ENCODE results near the gene MN1. TPM values are rescaled to one million over a fixed set of nuclear protein-coding genes. Genes with fewer than 3 reads are reported as not detected.

Gene MN1
- total and polyA plus RNA-seq, 2 of the 8 experiments (the other 6 are each of a cell fraction or from before 2014, with no cell fraction given) = 3.1 to 4.9 TPM

GRCh38 chr22:27808451-27809225, 7.1 kb upstream of the MN1 start (continued):
- no peak for TF ChIP-seq TEAD4 (IDR thresholded peaks at IDR 0.05; ENCODE audit: low read depth, low read length)
